SK-N-SH (cell line): ENCODE measurements around the gene TRAF2. TPM values are rescaled to one million over a fixed set of nuclear protein-coding genes. Genes with fewer than 3 reads are reported as not detected.

Experiments
- CTCF ChIA-PET: fragments of 300-600, 350-600 bp; formaldehyde crosslinking; extraction: SDS; loops from one replicate; lab custom pipeline; 2021; lab: Yijun Ruan, JAX
- POLR2A ChIA-PET: fragments of 350-600 bp; sonication (Branson Sonifier 250); formaldehyde crosslinking; extraction: SDS; loops from one replicate; lab custom pipeline; 2020; ENCODE audit warnings: antibody characterized with exemption, inconsistent platforms; lab: Yijun Ruan, JAX
- DNase-seq: peaks from one replicate; pipeline ENCODE4 v3.0.0; 2012
- H2AFZ ChIP-seq: fragments of 200-600 bp; sonication (generic); 2 replicates; pipeline ENCODE4 v1.8.1; 2016; ENCODE audit warnings: antibody characterized with exemption, mild to moderate bottlenecking, low read depth
- H3F3A ChIP-seq: fragments of 200-600 bp; sonication (generic); replicated peaks from 2 replicates; pipeline ENCODE3; 2016; ENCODE audit warnings: antibody characterized with exemption, mild to moderate bottlenecking; ENCODE audit not compliant: insufficient read depth
- H3K27ac ChIP-seq, 2 experiments: fragments of 200-500 bp in 1 of 2; fragments of 200-600 bp in 1 of 2; sonication (Bioruptor generic) in 1 of 2; sonication (generic), shearing (Covaris generic) in 1 of 2; 2 replicates each; pipeline versions ENCODE4 v1.5.1 to v1.6.1; 2014 to 2016; ENCODE audit warnings: low read depth in 2 of 2, inconsistent platforms in 1 of 2, low read length in 1 of 2, mild to moderate bottlenecking in 1 of 2, mixed read lengths in 1 of 2
- H3K27me3 ChIP-seq: fragments of 200-600 bp; sonication (generic), shearing (Covaris generic); 2 replicates; pipeline ENCODE4 v1.6.1; 2016; ENCODE audit warnings: mixed run types; ENCODE audit not compliant: insufficient read depth
- H3K36me3 ChIP-seq, 2 experiments: fragments of 200-500 bp in 1 of 2; fragments of 200-600 bp in 1 of 2; sonication (Bioruptor generic) in 1 of 2; sonication (generic) in 1 of 2; replicated peaks in 1 of 2; 2 replicates each; pipeline versions ENCODE3 to v1.5.1; 2014 to 2016; ENCODE audit warnings: low read length in 1 of 2, mild to moderate bottlenecking in 1 of 2; ENCODE audit not compliant: insufficient read depth in 2 of 2, control insufficient read depth in 1 of 2
- H3K4me1 ChIP-seq, 2 experiments: fragments of 200-500 bp in 1 of 2; fragments of 200-600 bp in 1 of 2; sonication (Bioruptor generic) in 1 of 2; sonication (generic), shearing (Covaris generic) in 1 of 2; 2 replicates each; pipeline versions ENCODE4 v1.5.1 to v1.6.1; 2014 to 2016; ENCODE audit warnings: low read depth in 1 of 2, low read length in 1 of 2, mixed run types in 1 of 2; ENCODE audit not compliant: insufficient read depth in 2 of 2, control insufficient read depth in 1 of 2
- H3K4me2 ChIP-seq: fragments of 200-600 bp; sonication (generic), shearing (Covaris generic); 2 replicates; pipeline ENCODE4 v1.6.1; 2017; ENCODE audit warnings: mixed run types
- H3K4me3 ChIP-seq, 2 experiments: fragments of 200-500 bp in 1 of 2; fragments of 200-600 bp in 1 of 2; sonication (Bioruptor generic) in 1 of 2; sonication (generic), shearing (Covaris generic) in 1 of 2; 2 replicates each; pipeline versions ENCODE4 v1.5.1 to v1.8.1; 2014 to 2016; ENCODE audit warnings: low read depth in 2 of 2, inconsistent platforms in 1 of 2, low read length in 1 of 2, mild to moderate bottlenecking in 1 of 2, mixed read lengths in 1 of 2, moderate library complexity in 1 of 2
- H3K79me2 ChIP-seq: fragments of 200-600 bp; sonication (generic); 2 replicates; pipeline ENCODE4 v1.8.1; 2017; ENCODE audit warnings: mild to moderate bottlenecking; ENCODE audit not compliant: insufficient read depth
- H3K9ac ChIP-seq: fragments of 200-600 bp; sonication (generic); 2 replicates; pipeline ENCODE4 v1.6.1; 2017; ENCODE audit warnings: mixed run types
- H3K9me2 ChIP-seq: fragments of 200-600 bp; sonication (generic); 2 replicates; pipeline ENCODE4 v1.6.1; 2017; ENCODE audit warnings: mixed run types
- H3K9me3 ChIP-seq: fragments of 200-600 bp; sonication (generic); 2 replicates; pipeline ENCODE4 v1.6.1; 2017; ENCODE audit warnings: mixed run types, mild to moderate bottlenecking, moderate library complexity
- H4K20me1 ChIP-seq: fragments of 200-600 bp; sonication (generic); 2 replicates; pipeline ENCODE4 v1.6.1; 2017; ENCODE audit warnings: mild to moderate bottlenecking, mixed run types; ENCODE audit not compliant: insufficient read depth
- FOXJ3 ChIP-seq: sonication (generic); formaldehyde crosslinking; IDR thresholded peaks from 2 replicates; pipeline ENCODE4 v1.5.1; 2020; ENCODE audit warnings: mild to moderate bottlenecking, missing genetic modification reagents
- IRF3 ChIP-seq: fragments of 150-350 bp; IDR thresholded peaks from 2 replicates; pipeline ENCODE4 v1.6.1; 2016; ENCODE audit warnings: mild to moderate bottlenecking, low read depth, low read length
- MAX ChIP-seq: IDR thresholded peaks from 2 replicates; pipeline ENCODE4 v1.4.0; 2012; ENCODE audit warnings: low read depth
- NFIC ChIP-seq: IDR thresholded peaks from 2 replicates; pipeline ENCODE4 v1.4.0; 2012; ENCODE audit warnings: borderline replicate concordance
- NRF1 ChIP-seq: IDR thresholded peaks from 2 replicates; pipeline ENCODE4 v1.6.1; 2012; ENCODE audit warnings: low read depth, mild to moderate bottlenecking, low read length
- RAD21 ChIP-seq: IDR thresholded peaks from 2 replicates; pipeline ENCODE4 v1.6.1; 2012; ENCODE audit warnings: mild to moderate bottlenecking, low read length
- REST ChIP-seq: IDR thresholded peaks from 2 replicates; pipeline ENCODE4 v1.6.1; 2012; ENCODE audit warnings: mild to moderate bottlenecking, low read depth, low read length, moderate library complexity
- RFX5 ChIP-seq: IDR thresholded peaks from 2 replicates; pipeline ENCODE4 v1.6.1; 2012; ENCODE audit warnings: mild to moderate bottlenecking, improper control_type of control experiment, low read length
- SIN3A ChIP-seq: IDR thresholded peaks from 2 replicates; pipeline ENCODE4 v1.6.1; 2012; ENCODE audit warnings: low read depth, mild to moderate bottlenecking, low read length, moderate library complexity, borderline replicate concordance
- TAF1 ChIP-seq: IDR thresholded peaks from 2 replicates; pipeline ENCODE4 v1.6.1; 2012; ENCODE audit warnings: low read depth, mild to moderate bottlenecking, low read length, moderate library complexity, borderline replicate concordance
- TCF12 ChIP-seq: IDR thresholded peaks from 2 replicates; pipeline ENCODE4 v1.4.0; 2012
- ZBTB33 ChIP-seq: IDR thresholded peaks from 2 replicates; pipeline ENCODE4 v1.4.0; 2012; ENCODE audit warnings: low read depth, borderline replicate concordance
- WGBS: methylation state at CpG from one replicate; pipeline ENCODE4 v1.1.6; 2017; ENCODE audit warnings: low lambda C conversion rate; 5-methylcytosine and 5-hydroxymethylcytosine counted together
- polyA plus RNA-seq, 3 experiments: library from polyadenylated mRNA; depleted of rRNA; stranded (reverse); fragments of >200 nt; gene quantifications; 2 replicates each; pipeline ENCODE4 v1.2.3, GENCODE V29; 2012

TRAF2 gene
- polyA plus RNA-seq, 1 of the 3 experiments (the other 2 are of a cell fraction) = 15.4 TPM

GRCh38 chr9:136921307-136921706 lies 35.0 kb downstream of the TRAF2 start:
- Histone ChIP-seq H3K4me1 (peaks cover 0 to 2% of the 10 kb centered on the region in 2 experiments; a peak in 1 of 4 replicates), H3K27ac (no peak overlapping the region), H2AFZ (no peak overlapping the region), H3K9me2 (no peaks in the 10 kb centered on the region), H4K20me1 (no peaks in the 10 kb centered on the region), H3K4me2 (no peak overlapping the region), H3K9ac (no peak overlapping the region), H3K9me3 (no peaks in the 10 kb centered on the region), H3K79me2 (no peaks in the 10 kb centered on the region), H3K27me3 (no peaks in the 10 kb centered on the region), H3K4me3 (no peak overlapping the region), H3K36me3 (peaks cover 0 to 35% of the 10 kb centered on the region in 2 experiments), H3F3A (no peaks in the 10 kb centered on the region)
- CTCF ChIA-PET = interaction anchor here (1.1 to 1.2 kb wide), 2 partner anchors 18 to 23 kb away, joined by 3 to 4 read pairs; partner anchors contain the start of gene FBXW5
- 82% methylated on average over 3 of the region's 11 CpGs for WGBS
- no peak for DNase-seq
- POLR2A ChIA-PET = no interaction called here
- TF ChIP-seq FOXJ3 (no peak), IRF3 (no peak), NRF1 (no peak), ZBTB33 (no peak), SIN3A (no peak), RFX5 (no peak), TAF1 (no peak)

GRCh38 chr9:136921718-136922117 lies 35.4 kb downstream of the TRAF2 start:
- Histone ChIP-seq H3K4me2 (no peak overlapping the region), H3K9me3 (no peaks in the 10 kb centered on the region), H3F3A (no peaks in the 10 kb centered on the region), H3K27me3 (no peaks in the 10 kb centered on the region)
- POLR2A ChIA-PET = no interaction called here
- TF ChIP-seq RAD21 = no peak
- no peak for TF ChIP-seq MAX
- no peak for TF ChIP-seq REST
- TF ChIP-seq TCF12 = no peak
- TF ChIP-seq NFIC = no peak
- no peak for TF ChIP-seq RFX5
- TF ChIP-seq ZBTB33 = no peak
- TF ChIP-seq TAF1 = no peak
- TF ChIP-seq, all 33 proteins: peak for 0
- peaks cover 0 to 2% of the 10 kb centered on the region in 2 experiments; a peak in 1 of 4 replicates for H3K4me1 ChIP-seq
- H4K20me1 ChIP-seq = no peaks in the 10 kb centered on the region
- H3K79me2 ChIP-seq = no peaks in the 10 kb centered on the region
- H3K9ac ChIP-seq = no peak overlapping the region
- 96% methylated on average over 9 of the region's 10 CpGs for WGBS
- no peak overlapping the region for H2AFZ ChIP-seq
- no peak overlapping the region; a peak in 1 of 4 replicates for H3K27ac ChIP-seq
- no peaks in the 10 kb centered on the region for H3K9me2 ChIP-seq
- no peak overlapping the region for H3K4me3 ChIP-seq
- no peak for DNase-seq
- CTCF ChIA-PET = interaction anchor here (1.2 kb wide), 1 partner anchor 22 kb away, joined by 4 read pairs; the partner anchor contains the start of gene FBXW5
- peaks cover 0 to 33% of the 10 kb centered on the region in 2 experiments for H3K36me3 ChIP-seq
